ENCODE measurements around the gene CPNE4.

The CPNE4 gene

GRCh38 chr3:131730581-131730980, 304.2 kb downstream of the CPNE4 start:
- no peak for DNase-seq

GRCh38 chr3:131729643-131730017, 305.2 kb downstream of the CPNE4 start:
- no peak for DNase-seq

GRCh38 chr3:131728898-131729642, 305.7 kb downstream of the CPNE4 start:
- no peak for DNase-seq

GRCh38 chr3:131725414-131725813, 309.4 kb downstream of the CPNE4 start:
- DNase-seq = no peak

- no peak for DNase-seq
Measured at GRCh38 chr3:131723343-131723742, 311.5 kb downstream of the CPNE4 start.

- DNase-seq = no peak
Measured at GRCh38 chr3:131717493-131717892, 317.3 kb downstream of the CPNE4 start.

GRCh38 chr3:131716943-131717342, 317.9 kb downstream of the CPNE4 start:
- no peak for DNase-seq

GRCh38 chr3:131716007-131716406, 318.8 kb downstream of the CPNE4 start:
- no peak for DNase-seq

GRCh38 chr3:131714585-131715220, 320.1 kb downstream of the CPNE4 start:
- DNase-seq = no peak

GRCh38 chr3:131713416-131714123, 321.2 kb downstream of the CPNE4 start:
- no peak for DNase-seq

- DNase-seq = no peak
Measured at GRCh38 chr3:131712662-131713061, 322.2 kb downstream of the CPNE4 start.

- no peak for DNase-seq
Measured at GRCh38 chr3:131711114-131711768, 323.6 kb downstream of the CPNE4 start.

- no peak for DNase-seq
Measured at GRCh38 chr3:131708241-131708640, 326.6 kb downstream of the CPNE4 start.

- no peak for DNase-seq
Measured at GRCh38 chr3:131705558-131706051, 329.2 kb downstream of the CPNE4 start.

- no peak for DNase-seq
Measured at GRCh38 chr3:131705099-131705498, 329.7 kb downstream of the CPNE4 start.

- DNase-seq = no peak
Measured at GRCh38 chr3:131704098-131704497, 330.7 kb downstream of the CPNE4 start.

GRCh38 chr3:131702146-131702545, 332.7 kb downstream of the CPNE4 start:
- no peak for DNase-seq

- no peak for DNase-seq
Measured at GRCh38 chr3:131701153-131701770, 333.6 kb downstream of the CPNE4 start.

- no peak for DNase-seq
Measured at GRCh38 chr3:131699001-131699400, 335.8 kb downstream of the CPNE4 start.

- no peak for DNase-seq
Measured at GRCh38 chr3:131694376-131694775, 340.4 kb downstream of the CPNE4 start.

GRCh38 chr3:131692356-131692755, 342.5 kb downstream of the CPNE4 start:
- no peak for DNase-seq

- no peak for DNase-seq
Measured at GRCh38 chr3:131690800-131691199, 344.0 kb downstream of the CPNE4 start.

- DNase-seq = no peak
Measured at GRCh38 chr3:131688370-131688769, 346.4 kb downstream of the CPNE4 start.
